Ramos (cell line): ENCODE results near the gene RCVRN.

Source experiments
- in situ Hi-C: fragments of 300-500 bp; cut with MboI; formaldehyde crosslinking; loops from one replicate; pipeline ENCODE4 v1.14.3; 2022; ENCODE audit warnings: low sequenced_read_pairs; ENCODE audit not compliant: unreplicated experiment

Gene RCVRN

DNA sequence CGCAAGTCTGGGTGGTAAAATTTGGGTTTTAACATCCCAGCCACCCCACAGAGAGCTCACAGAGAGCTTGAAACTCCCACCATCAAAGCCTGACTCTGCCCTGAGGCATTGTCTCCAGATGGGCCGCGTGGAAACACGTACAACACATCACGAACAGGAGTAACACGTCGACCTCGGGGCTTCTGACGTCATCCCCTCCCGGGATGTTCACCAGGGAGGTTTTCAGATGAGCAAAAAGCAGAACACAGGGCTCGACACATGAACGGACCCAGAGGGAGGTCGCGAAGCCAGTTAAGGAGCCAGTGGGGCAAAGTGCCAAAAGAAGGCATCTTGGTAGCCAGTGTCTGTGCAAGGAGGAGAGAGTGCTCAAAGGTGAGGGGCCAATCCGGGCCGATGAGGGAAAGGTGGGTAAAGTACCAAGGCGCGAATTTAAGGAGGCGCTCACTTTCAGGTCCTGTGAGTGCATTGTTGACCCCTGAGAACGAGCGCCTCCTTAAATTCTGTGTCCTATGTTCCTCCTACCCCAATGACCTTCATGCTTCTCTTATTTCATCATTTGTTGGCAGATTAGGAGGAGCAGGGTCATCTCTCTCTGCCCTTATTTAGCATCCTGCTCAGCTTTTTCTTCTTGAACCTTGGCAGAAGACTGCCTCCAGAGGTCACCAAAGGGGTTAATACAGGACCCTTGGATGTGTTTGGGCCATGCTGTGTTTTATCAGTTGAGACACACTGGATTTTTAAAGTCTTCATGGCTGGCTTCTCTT lies 5.6 kb downstream of the RCVRN start:
- in situ Hi-C loops: no loop called here

DNA sequence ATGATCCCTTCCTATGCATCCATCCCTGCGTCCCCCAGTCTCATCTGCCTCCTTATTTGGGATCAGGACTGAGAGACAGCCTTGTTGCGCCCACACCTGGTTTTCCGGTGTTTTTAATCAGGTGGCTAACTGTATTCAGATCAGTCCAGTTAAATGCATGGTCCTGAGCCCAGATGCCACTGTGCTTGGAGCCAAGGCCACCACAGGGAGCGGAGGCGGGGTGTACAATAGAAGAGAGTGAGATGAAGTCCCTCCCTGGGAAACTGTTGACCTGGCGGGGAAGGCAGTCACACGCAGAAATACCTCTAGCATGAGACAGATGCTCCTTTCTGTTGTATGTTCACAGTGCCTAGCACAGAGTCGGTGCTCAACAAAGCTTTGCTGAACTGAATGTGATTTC lies 6.3 kb downstream of the RCVRN start:
- in situ Hi-C loops: no loop called here

DNA sequence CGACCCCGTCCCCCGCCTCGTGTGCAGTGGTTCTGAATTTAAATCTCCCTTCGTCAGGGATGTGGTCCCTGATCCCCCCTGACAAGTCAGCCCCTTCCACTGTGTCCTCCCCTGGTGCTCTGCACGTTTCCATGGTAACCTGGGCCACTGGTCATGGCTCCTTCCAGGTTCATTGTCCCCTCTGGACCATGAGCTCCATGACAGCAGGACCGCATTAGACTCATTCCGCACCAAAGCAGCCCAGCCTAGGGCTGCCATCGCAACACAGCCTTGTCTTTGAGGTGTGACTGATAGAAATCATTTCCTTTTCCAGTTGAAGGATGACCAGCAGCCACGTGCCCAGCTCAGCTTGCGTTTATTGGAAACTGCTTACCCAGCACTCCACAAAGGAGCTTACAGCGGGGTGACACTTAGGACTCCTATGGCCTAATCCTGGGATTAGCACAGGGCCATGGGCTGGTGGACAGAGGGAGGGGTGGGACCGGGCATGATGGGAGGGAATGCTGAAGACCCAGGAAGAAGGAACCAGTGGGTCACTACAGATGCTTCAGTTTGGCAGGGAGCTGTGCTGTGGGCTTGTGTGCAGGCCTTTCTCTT lies 7.6 kb downstream of the RCVRN start:
- in situ Hi-C loops: no loop called here

DNA sequence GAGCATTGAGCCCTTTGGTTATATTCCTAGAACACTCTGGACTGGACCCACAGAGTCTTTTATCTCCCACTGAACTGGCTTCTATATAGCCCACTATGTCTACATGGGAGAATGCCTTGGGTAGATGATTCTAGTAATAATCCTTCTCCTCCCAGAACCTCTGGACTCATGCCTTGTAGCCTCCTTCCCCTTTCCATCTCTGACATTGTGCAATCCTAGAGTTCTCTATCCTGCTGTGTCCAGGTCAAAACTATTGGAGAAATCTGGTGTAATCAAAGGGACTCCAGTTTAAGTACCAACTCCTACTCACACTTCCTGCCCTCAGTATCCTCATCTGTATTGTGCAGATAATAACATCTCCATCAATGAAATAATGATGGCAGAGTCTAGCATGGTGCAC lies 9.1 kb downstream of the RCVRN start:
- in situ Hi-C loops: no loop called here

DNA sequence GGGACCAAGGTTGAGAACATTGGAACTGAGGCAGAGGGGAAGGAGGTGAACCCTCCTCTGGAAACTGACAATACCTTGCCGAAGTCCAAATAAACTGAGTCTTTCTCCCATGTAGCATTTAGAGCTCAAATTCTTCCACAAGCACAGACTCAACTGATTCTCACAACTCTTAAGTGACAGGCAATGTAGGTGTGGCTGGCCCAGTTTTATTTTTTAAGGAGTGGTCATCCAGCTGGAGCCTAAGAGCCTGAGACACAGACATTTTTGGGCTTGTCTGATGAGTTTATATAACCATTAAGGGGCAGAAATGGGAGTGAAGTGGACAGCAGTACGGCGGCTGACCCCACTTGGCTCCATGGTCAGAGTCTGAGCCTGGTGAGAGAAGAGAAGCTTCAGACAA lies 10.8 kb downstream of the RCVRN start:
- in situ Hi-C loops: no loop called here

DNA sequence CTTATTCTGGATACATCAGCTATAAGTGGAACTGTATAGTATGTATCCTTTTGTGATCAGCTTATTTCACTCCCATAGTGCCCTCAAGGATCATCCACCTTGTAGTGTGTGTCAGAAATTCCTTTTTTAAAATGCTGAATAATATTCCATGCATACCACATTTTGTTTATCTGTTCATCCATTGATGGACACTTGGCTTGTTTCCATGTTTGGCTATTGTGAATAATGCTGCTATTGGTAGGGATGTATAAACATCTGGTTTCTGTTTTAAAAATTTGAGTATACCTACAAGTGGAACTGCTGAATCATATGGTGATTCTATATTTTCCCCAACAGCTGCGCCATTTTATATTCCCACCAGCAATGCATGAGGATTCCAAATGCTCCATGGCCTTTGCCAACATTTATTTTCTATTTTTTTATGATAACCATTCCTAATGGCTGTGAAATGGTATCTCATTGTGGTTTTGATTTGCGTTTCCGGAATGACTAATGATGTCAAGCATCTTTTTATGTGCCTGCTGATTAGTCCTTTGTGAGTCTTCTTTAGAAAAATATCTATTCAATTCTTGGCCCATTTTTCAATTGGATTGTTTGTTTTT lies 11.6 kb downstream of the RCVRN start:
- in situ Hi-C loops: no loop called here

DNA sequence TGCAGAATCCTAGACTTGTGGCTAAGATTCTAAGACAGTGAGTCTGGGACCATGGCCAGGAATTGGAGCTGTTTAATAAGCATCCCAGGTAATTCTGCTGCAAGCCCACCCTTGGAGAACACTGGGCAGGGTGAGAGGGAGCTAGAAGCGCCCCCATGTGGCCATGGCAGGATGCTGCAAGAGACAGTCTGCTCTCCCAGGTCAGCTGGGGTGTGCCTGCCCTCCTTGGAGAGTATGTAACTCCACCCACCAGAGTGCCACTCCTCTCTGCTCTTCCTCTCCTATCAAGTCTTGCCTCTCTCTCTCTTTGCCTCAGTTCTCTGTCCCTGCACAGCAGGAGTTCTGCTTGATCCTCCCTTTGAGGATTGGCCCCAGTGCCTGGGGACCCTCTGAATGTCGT lies 14.9 kb downstream of the RCVRN start:
- in situ Hi-C loops: no loop called here

DNA sequence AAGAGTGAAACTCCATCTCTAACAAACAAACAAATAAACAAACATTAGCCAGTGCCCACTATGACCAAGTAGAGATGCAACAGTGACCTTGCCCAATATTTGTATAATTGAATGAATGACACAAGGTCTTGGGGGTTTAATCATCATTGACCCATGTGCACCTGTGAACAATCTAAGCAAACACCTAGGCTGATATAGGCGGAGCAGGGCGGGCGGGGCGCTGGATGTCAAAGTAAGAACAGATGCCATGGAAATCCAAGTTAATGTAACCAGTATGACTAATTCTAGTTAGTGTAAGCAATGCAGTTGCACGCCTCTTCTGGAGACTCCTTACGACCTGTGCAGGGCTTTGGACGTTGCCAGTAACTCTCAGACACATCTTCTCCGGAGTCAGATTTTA lies 17.6 kb downstream of the RCVRN start:
- in situ Hi-C loops: no loop called here

DNA sequence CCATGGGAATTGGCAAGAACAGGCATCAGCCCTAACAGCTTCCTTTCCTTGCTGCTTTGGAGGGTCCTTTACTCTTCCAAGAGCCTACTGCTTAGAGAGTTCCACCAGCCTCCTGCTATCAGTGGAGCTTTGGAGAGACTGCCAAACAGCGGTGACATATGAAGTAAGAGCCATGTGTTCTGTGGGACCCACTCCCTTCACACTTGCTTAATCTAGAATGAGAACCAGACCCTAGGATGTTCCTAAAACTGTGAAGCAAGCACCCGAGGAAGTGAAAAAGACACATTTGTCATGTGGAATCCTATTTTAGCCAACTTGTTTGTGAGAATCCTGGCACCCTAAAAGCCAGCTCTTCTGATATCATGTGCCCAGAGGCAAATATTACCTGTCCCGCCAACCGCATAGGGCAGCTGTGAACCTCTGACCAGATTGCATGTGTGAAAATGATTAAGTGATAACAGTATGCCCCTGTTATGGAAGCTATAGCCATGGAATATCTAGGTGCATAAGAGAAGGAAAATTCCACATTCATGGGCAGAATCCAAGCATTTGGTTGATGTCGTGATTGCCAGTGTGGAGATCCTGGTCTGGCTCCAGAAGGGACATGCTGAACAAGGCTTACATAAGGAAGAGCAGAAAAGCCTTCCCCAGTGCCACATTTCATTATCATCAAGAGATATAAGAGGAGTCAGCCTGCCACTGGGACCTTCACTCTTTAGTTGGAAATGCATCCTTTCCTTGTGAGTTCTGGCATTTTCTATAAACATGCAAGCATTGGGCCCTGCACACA lies 18.7 kb downstream of the RCVRN start:
- in situ Hi-C loops: no loop called here

DNA sequence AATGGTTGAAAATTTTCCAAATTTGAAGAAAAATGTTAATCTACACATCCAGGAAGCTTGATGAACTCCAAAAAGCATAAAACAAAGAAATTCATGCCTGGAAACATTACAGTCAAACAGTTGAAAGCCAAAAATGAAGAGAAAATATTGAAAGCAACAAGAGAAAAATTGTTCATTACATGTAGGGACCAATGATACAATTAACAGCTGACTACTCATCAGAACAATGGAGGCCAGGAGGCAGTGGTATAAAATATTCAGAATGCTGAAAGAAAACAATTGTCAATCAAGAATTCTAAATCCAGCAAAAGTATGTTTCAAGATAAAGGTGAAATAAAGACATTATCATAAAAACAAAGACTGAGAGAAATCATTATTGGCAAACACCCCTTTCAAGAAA lies 21.6 kb downstream of the RCVRN start:
- in situ Hi-C loops: no loop called here

DNA sequence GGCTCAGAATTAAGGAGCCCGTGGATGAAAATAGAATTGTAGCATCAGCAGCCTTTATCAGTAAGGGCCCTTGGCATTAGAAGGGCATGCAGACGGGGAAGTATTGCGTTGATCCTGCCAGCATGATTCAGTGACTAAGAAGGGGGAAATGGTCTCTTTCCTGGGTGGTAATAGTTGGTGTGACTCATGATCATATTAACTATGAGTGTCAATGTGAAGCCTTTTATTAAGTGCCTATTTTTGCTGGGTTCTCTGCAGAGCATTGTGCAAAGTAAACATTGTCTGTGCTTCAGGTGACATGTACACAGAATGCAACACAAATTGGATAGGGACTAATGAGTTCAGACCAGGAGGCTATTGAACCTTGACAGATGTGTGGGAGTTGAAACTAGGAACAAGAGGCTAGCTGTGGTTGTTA lies 24.5 kb downstream of the RCVRN start:
- in situ Hi-C loops: no loop called here

DNA sequence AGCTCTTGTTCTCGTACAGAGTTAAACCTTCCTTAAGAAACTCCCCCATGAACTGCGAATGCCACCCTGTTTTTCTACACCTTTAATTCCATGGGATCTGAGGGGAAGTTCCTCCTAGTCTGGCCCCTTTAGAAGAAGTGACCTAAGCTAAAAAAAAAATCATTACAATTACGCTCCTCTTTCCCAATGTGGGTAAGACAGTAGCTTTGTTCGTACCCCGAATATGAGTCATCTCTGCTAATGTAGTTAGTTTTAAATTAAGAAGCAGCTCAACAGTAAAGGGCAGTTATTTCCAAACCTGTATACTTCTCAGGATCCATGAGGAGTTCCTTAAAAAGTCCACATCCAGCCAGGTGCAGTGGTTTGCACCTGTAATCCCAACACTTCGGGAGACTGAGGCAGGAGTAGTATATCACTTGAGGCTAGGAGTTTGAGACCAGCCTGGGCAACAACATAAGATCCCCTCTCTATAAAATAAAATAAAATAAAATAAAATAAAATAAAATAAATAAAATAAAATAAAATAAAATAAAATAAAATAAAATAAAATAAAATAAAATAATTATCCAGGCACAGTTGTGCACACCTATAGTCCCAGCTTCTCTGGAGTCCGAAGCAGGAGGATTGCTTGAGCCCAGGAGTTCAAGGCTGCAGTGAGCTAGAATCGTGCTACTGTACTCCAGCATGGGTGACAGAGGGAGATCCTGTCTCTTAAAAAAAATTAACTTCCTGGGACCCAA lies 26.1 kb downstream of the RCVRN start:
- in situ Hi-C loops: no loop called here

DNA sequence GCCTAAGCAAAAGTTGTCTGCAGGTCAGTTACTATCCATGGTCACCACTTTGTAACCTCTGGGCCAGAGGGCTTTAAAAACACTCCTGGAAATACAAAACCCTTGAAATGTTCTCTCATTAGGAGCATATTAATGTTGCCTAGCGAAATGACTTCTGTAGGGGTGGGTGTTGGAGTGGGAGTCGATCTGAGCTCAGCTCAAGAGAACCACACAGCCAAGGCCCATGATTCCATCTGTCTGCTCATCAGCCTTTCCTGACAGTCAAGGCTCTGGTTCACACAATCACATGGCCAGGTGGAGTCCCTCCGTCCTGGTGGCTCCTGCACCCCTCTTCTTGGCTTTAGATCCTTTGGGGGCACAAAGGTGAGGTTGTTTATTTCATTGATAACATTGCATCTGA lies 26.7 kb downstream of the RCVRN start:
- in situ Hi-C loops: no loop called here

DNA sequence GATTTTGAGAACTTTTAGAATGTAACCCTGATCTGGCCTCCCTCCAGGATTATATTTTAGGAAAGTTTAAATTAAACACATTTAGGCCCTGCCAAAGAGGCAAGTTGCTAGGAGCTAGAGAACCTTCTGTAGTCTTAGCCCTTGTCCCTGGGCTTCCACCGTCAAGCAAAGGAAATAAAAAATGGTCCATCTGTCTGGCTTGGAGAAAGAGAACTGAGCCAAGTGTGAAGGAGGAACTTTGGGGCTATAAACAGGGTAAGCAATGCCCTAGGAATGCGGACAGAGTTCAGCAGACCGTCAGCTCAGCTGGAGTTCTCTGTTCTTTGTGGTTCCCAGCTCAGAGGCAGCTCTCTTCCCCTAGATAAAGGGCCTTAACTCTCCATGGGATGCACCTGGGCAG lies 29.6 kb downstream of the RCVRN start:
- in situ Hi-C loops: no loop called here

DNA sequence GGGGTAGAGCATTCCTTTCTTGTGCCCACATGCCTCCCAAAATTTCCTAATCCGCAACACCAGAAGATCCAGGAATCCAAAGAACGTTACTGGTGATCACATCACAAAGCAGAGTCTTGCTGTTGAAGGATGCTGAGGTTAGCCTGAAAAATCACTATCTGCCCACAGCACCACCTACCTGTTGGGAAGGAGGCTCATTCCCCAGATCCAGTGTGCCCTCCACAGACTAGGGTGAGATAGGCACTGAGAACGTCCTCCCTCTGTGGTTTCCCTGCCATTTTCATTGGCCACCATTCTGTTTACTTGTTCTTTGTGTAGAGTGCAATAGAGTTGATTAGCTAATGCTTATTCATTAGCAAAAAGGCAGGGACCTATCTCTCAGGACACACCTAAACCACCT lies 30.3 kb downstream of the RCVRN start:
- in situ Hi-C loops: no loop called here

DNA sequence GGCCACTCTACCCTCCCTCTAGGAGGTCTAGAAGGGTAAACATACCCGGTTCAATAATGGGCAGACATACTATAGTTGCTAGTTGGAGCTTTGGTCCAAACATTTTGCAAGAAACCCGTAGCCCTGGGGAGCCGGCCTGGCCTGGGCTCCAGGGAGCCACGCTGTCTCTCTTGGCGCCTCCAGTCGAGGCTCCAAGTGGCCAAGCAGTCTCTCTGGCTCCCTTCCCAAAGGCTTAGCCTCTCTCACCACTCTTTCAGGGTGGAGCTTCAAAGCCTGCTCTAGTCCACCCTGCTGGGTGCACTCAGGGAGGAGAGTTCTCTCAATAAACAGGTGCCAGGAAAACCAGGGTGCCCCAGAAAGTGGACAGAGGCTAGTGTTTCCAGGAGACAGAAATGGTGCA lies 32.2 kb downstream of the RCVRN start:
- in situ Hi-C loops: no loop called here

DNA sequence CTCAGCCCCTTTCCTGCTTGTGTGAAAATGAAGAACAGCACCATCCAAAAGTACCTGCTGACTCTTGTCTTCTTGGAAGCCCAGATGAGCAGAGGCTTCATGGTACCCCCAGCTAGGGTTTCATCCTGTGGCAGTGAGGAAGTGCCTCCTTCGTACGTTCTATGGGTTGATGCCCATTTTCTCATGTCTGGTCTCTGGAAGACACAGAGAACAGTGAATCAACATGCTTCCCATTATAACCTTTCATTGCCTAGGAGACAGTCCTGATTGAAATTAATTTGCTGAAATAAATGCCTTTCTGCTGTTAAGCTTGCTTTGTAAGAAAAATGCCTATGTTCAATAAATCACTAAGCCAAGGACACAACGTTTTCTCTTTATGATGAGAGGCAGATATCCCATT lies 36.5 kb downstream of the RCVRN start:
- in situ Hi-C loops: no loop called here

DNA sequence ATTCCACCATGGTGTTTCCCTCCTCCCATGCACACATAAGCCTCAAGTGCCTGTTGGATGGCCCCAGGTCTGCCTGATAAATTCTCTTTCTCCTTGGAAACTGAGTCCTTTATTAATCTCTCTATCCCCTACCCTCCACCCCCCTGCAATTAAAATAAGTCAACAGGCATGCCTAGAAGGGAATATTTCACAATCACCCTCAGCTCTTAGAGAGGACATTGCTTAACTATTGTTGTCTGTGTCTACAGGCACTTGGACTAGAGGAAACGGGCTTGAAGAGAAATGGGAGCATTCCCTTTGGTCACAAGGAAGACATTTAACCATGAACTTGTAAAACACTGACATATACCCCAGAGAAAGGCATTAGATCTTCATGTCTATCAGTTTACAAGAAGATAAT lies 39.5 kb downstream of the RCVRN start:
- in situ Hi-C loops: no loop called here

DNA sequence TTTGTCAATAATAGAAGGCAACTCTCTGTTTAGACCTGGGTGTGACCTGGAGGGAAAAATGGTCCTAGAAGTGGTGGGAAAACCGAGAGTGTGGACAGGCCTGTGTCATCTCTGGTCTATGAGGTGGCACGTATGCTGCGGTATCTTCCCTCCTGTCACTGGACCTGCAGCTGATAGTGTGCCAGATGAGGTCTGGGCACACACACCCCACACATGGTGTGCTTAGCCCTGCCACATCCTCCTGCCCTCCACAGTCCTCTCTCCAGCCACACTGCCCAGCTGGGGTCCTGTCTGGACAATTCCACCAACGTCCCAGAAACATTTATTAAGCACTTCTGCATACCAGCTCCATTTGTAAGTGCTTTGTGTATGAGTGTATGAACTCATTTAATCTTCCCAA lies 42.1 kb downstream of the RCVRN start:
- in situ Hi-C loops: no loop called here

DNA sequence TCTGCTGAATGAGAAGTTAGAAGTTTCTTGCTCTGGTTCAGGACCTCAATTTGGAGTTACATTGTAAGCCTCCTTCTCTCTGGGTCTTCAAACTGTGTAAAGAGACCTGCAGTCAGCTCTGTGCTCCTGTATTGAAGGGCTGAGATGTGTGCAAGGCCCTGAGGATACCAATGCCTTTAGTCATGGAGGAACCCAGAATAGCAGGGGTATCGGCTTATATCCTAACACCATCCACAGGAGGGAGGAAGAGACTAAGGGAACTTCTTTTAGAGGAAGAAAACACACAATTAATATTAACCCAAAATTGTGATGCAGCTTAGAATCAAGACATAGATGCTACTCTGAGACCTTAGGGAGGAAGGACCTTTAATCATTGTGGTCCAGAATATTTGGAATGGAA lies 42.9 kb downstream of the RCVRN start:
- in situ Hi-C loops: no loop called here
